ENCODE results near the gene RNF123. TPM values are rescaled to one million over a fixed set of nuclear protein-coding genes. Genes with fewer than 3 reads are reported as not detected.

Gene RNF123
- total RNA-seq, 1 donor from 2014 or later, result 30.5 TPM

DNA sequence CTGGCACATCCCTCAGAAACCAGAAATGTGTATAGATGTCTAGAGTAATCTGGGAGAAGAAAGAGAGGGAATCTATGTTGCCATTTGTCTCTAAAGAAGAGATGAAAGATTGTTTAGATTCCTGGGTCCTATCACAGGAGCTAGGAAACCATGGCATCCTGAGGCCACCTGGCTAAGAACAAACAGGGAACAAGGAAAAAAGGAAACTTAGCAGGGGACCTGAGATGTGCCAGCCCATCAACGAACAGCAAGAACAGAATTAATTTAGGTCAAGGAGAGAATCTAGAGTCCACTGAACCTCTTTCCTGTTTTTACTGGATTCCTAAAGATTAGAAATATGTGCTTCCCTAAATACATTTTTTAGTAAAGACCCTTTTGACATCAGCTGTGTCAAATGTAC is 66.7 kb downstream of the RNF123 start:
- DNase-seq, result no peak

DNA sequence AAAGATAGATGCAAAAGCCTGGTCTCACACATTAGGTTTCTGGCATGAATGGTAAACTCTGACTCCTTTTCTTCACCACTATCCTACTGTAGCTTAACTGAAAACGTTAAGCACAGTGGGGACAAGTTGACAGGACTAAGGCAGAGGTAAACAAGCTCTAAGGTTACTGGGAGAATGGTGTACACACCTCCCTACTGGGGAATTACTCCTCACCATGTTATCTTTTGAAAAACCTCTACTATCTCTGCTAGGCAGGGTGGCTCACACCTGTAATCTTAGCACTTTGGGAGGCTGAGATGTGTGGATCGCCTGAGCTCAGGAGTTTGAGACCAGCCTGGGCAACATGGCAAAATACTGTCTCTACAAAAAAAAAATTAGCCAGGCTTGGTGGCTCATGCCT is 67.8 kb downstream of the RNF123 start:
- no peak for DNase-seq

DNA sequence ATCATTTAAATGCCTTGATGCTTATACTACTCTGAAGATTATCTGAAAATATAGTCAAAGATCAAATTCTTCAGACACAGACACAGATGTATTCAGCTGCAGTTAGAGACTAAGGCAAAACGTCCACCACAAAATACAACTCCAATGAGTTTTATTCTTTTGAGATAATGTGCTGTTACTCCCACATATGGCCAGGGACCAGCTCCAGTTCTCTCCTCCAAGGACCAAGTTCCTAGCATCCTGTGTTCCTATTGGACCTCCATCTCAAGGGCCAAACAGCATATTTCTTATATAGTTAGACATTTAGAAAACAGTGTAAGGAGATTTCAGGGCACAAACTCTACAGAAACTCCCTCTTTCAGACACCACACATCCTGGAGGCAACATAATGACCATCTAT is 69.9 kb downstream of the RNF123 start:
- no peak for DNase-seq

DNA sequence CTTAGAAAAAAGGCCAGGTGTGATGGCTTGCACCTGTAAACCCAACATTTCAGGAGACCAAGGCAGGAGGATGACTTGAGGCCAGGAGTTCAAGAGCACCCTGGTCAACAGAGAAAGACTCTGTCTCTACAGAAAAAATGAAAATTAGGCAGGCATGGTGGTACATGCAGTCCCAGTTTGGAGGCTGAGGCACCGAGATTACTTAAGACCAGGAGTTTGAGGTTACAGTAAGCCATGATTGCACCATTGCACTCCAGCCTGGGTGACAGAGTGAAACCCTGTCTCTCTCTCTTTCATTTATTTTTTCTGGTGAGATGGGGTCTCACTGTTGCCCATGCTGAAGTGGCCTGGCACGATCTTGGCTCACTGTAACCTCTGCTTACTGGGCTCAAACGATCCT is 72.3 kb downstream of the RNF123 start:
- no peak for DNase-seq

DNA sequence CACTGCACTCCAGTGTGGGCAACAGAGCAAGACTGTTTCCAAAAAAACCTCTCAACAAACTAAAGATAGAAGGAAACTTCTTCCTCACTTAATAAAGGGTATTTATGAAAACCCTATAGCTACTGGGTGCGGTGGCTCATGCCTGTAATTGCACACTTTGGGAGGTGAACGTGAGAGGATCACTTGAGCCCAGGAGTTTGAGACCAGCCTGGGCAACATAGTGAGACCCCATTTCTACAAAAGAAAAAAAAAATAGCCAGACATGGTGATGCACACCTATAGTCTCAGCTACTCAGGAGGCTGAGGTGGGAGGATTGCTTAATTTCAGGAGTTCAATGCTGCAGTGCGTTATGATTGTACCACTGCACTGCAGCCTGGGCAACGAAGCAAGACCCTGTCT is 74.6 kb downstream of the RNF123 start:
- DNase-seq, result no peak

DNA sequence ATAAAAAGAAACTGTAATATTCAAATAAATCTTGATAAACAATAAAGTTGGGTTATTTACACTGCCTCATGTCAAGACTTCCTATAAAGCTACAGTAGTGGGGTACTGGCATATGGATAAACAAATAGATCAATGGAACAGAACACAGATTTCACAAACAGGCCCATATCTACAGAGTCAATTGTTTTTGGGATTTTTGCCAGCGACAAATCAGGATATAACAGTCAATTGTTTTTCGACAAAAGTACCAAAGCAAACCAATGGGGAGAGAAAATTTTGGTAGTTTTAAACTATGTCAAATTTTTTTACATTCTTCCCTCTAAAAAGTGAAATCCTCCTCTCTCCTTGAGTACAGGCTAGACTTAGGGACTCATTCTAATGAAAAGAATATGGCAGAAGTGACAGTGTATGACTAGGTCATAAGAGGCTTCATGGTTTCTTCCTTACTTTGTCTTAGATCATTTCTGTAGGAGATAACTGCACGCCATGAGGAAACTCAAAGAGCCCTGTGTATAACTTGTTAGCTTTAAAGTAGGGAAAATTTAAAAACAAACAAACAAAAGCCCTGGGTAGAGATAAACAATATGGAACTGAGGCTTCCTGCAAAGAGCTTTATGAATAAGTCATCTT is 80.0 kb downstream of the RNF123 start:
- no peak for DNase-seq

DNA sequence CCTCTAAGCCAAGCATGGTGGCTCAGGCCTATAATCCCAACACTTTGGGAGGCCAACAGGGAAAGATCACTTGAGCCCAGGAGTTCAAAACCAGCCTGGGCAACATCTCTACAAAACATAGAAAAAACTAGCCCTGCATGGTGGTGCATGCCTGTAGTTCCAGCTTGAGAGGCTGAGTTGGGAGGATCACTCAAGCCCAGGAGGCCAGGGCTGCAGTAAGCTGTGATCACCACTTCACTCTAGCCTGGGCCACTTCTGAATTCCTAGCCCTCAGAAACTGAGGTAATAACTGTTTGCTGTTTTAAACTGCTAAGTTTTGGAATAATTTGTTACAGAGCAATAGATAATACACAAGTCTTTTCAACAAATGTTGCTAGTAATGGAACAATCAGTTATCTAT is 80.6 kb downstream of the RNF123 start:
- no peak for DNase-seq

Other genes with a start within 250 kb of the RNF123 start
- 44.1 and 76.9 TPM in 2 replicates for gene DAG1, start 219.3 kb upstream of the RNF123 start, total RNA-seq
- gene BSN, start 135.1 kb upstream of the RNF123 start, total RNA-seq, result under 0.01 and 0.05 TPM in 2 replicates
- 128 and 178 TPM in 2 replicates for gene APEH, start 15.2 kb upstream of the RNF123 start, total RNA-seq
- 2.3 and 3.7 TPM in 2 replicates for gene MST1, start 83 bp upstream of the RNF123 start, total RNA-seq
- 1.0 TPM in 1 of 2 replicates, not detected in the other for gene AMIGO3, start 30.1 kb downstream of the RNF123 start, total RNA-seq
- gene GMPPB, start 34.4 kb downstream of the RNF123 start, total RNA-seq, result 39.0 and 50.9 TPM in 2 replicates
- 57.3 and 89.1 TPM in 2 replicates for gene IP6K1, start 97.0 kb downstream of the RNF123 start, total RNA-seq
- not detected in 2 replicates for gene CDHR4, start 110.3 kb downstream of the RNF123 start, total RNA-seq
- gene INKA1, start 113.7 kb downstream of the RNF123 start, total RNA-seq, result 14.0 and 28.8 TPM in 2 replicates
- gene UBA7, start 124.4 kb downstream of the RNF123 start, total RNA-seq, result 44.2 and 58.5 TPM in 2 replicates
- 2.0 and 3.9 TPM in 2 replicates for gene TRAIP, start 167.0 kb downstream of the RNF123 start, total RNA-seq
- not detected in 2 replicates for gene CAMKV, start 180.3 kb downstream of the RNF123 start, total RNA-seq
- gene MST1R, start 214.3 kb downstream of the RNF123 start, total RNA-seq, result 0.34 and 0.65 TPM in 2 replicates
- gene MON1A, start 240.3 kb downstream of the RNF123 start, total RNA-seq, result 14.6 and 16.3 TPM in 2 replicates